Urinary bladder (tissue), 4 donors: ENCODE data around the gene CDH13. TPM values are rescaled to one million over a fixed set of nuclear protein-coding genes. Genes with fewer than 3 reads are reported as not detected.

ENCODE experiments used
- DNase-seq: peaks from one replicate; pipeline ENCODE4 v3.0.0-alpha.2; 2015; ENCODE audit errors: extremely low spot score
- H3K27ac ChIP-seq: one replicate; pipeline ENCODE4 v1.5.1; 2013; ENCODE audit warnings: low read depth, mild to moderate bottlenecking, moderate library complexity
- H3K36me3 ChIP-seq: one replicate; pipeline ENCODE4 v1.6.1; 2013; ENCODE audit warnings: mild to moderate bottlenecking, moderate library complexity; ENCODE audit not compliant: insufficient read depth
- H3K4me1 ChIP-seq: one replicate; pipeline ENCODE4 v1.6.1; 2013; ENCODE audit warnings: mild to moderate bottlenecking, moderate library complexity; ENCODE audit not compliant: insufficient read depth
- H3K4me3 ChIP-seq: one replicate; pipeline ENCODE4 v1.5.1; 2013; ENCODE audit warnings: low read depth, low read length
- WGBS: extraction: QIAGEN DNeasy Blood & Tissue Kit; methylation state at CpG from one replicate; pipeline ENCODE4 v1.1.7; 2013; 5-methylcytosine and 5-hydroxymethylcytosine counted together
- polyA plus RNA-seq: library from polyadenylated mRNA; stranded (reverse); fragments of 200-250 nt; gene quantifications from one replicate; pipeline ENCODE4 v1.2.3, GENCODE V29; 2013
- total RNA-seq: library from RNA; depleted of rRNA; stranded (reverse); fragments of >200 nt; gene quantifications from one replicate; pipeline ENCODE4 v1.2.3, GENCODE V29; 2014
- donor health status: healthy with polysubstance abuse.
- donor health status: healthy.

CDH13 gene
- total and polyA plus RNA-seq, 2 donors: 18.9 to 21.5 TPM

DNA sequence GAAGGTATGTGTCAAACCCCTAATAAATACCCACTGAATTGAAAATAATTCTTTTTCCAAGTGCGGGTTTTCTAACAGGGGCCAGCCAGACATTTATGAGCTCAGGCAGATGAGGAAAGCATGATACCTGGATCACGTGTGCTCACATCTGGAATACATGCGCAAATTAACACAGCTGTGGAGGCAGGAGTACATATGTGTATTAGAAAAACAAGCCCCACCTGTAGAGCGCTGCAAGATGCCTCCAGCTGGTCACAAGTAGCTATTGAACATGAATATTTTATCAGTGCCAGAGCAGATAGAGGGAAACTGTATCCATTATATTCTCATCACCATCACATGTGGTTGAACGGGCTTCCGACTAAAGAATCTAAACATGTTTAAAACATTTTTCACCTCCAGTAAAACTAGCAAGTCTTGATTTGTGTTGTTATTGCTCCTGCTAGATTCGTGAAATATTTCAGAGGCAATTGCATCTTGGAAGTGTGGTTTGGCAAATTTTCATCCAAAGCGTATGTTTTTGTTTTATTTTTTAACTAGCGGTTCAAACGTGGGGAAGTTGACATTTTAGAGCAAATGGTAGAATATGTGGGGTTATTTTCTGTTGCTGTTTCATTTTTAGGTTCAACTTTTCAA lies 482.8 kb downstream of the CDH13 start:
- DNase-seq: no peak
- WGBS: 56% methylated on average over 10 of the region's 10 CpGs
- no peak overlapping the region for H3K27ac ChIP-seq

DNA sequence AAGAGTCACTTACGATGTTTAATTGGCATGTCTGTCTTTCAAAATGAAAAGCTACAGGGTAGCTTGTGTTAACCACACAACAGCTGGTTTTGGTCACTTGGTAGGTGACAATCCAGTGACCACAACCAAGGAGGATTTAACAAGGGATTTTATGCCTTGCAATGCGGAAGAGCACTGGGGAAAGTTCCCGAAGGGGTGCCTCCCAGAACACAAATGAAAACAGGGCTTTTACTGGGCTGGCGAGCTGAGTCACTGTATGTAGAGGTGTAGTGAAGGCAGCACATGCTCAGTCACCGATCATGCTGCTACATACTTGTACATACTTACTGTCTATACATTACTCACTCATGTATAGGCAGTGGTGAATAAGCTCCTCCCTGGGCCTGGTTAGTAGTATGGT lies 483.5 kb downstream of the CDH13 start:
- Histone ChIP-seq H3K27ac (no peak overlapping the region), H3K36me3 (no peaks in the 10 kb centered on the region), H3K4me3 (no peak overlapping the region), H3K4me1 (no peaks in the 10 kb centered on the region)
- 52% methylated on average over 5 of the region's 5 CpGs for WGBS
- DNase-seq: no peak

More for the DNA sequence above, 482.8 kb downstream of the CDH13 start:
- Histone ChIP-seq H3K4me1 (no peaks in the 10 kb centered on the region), H3K4me3 (no peak overlapping the region), H3K36me3 (no peaks in the 10 kb centered on the region)

DNA sequence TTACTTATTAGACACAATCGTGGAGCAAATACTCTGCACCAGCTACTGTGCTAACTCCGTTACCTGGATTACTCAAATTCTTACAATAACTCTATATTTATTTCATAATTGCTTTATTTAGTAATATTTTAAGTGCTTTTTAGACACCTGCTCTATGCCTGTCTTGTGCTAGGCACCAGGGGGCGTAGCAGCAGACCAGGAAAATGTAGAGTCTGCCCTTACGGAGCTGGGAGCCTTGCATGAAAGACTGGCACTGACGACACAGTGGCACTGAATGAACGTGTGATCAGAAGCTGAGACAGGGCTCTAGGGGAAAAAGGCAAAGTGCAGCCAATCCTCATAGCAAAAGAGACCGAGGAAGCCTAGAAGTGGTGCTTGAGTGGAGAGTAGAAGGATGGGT lies 486.5 kb downstream of the CDH13 start:
- Histone ChIP-seq H3K36me3 (no peaks in the 10 kb centered on the region), H3K4me1 (no peaks in the 10 kb centered on the region), H3K27ac (no peak overlapping the region), H3K4me3 (no peak overlapping the region)
- DNase-seq: no peak
- WGBS: 29% methylated on average over 7 of the region's 7 CpGs

DNA sequence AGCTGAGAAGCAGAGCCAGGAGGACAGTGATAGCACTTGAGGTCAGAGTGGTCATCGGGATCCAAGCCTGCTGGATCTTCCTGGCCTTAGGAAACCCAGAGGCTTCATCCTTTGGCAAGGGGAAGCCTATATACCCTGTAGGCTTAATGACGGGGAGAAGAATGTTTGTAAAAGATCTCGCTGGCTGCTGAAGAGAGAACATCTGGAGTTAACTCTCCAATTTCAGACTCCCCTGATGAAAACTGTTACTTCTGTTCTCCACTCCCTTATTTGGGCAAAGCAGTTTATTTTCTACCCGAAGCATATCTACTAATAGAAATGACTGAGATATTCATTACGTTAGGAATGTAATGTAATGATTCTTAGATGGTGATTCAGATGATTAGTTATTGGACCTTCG lies 487.0 kb downstream of the CDH13 start:
- H3K36me3 ChIP-seq: no peaks in the 10 kb centered on the region
- H3K27ac ChIP-seq: no peak overlapping the region
- no peaks in the 10 kb centered on the region for H3K4me1 ChIP-seq
- no peak for DNase-seq
- no peak overlapping the region for H3K4me3 ChIP-seq
- 40% methylated on average over 6 of the region's 6 CpGs for WGBS

DNA sequence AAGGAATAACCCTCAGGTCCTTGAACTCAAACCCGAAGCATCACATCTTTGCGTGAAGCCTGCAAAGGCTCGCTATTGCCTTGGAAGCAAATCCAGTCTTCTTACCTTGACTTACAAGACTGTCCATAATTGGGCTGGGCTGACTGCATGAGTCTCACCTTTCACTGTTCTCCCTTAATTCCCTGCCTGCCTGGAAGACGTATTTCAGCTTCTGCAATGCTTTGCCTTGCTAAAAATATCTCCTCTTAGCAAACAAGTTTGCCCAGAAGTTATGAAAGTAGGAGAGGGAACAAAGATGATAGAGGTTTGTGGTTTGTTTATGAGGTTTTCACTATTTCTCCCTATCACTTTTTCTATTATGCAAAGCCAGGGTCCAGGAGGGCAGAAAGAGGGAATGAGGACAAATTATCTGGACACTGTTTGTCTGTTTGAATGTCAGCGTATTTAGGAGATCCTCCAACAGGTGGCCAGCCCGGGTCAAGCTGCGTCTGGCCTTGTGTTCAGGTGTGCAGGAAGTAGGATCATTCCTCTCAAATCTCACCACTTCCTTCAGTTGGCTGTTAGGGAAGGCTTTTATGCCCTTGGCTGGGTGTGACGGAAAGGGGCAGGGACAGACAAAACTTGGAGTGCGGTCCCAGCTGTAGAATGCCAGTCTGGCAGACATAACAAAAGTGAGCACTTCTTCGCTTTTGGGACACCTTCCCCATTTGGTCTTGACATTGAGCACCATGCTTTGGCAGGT lies 488.9 kb downstream of the CDH13 start:
- DNase-seq: no peak
- 79% methylated on average over 10 of the region's 10 CpGs for WGBS
- H3K36me3 ChIP-seq: no peaks in the 10 kb centered on the region

DNA sequence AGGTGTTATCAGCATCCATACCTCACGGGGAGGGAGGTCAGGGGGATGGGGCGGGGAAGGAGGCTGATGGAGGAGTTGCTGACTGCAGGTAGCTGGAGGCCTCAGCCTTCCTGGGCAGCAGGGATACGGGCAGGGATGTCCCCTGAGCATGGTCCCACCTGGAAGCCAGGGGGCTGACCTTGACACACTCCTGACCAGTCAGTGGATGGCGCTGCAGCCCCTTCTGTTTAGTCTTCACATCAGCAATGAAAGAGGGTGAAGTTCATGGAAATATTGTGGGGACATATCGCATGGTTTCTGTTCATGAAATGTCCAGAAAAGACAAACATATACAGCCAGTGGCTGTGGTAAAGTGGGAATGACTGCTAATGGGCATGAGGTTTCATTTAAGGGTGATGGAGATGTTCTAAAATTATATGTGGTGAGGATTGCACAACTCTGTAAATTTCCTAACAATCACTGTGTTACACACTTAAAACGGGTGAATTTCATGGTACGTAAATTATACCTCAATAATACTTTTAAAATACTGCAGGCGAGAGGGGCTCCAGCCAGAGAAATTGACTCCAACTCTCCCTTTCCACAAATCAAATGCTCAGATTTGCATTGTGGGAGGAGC lies 489.6 kb downstream of the CDH13 start:
- no peak overlapping the region for H3K4me3 ChIP-seq
- H3K27ac ChIP-seq: no peak overlapping the region
- no peaks in the 10 kb centered on the region for H3K4me1 ChIP-seq
- WGBS: 75% methylated on average over 8 of the region's 8 CpGs
- DNase-seq: no peak
- H3K36me3 ChIP-seq: no peaks in the 10 kb centered on the region

More for the DNA sequence above, 488.9 kb downstream of the CDH13 start:
- no peak overlapping the region for H3K4me3 ChIP-seq
- no peaks in the 10 kb centered on the region for H3K4me1 ChIP-seq
- no peak overlapping the region for H3K27ac ChIP-seq

DNA sequence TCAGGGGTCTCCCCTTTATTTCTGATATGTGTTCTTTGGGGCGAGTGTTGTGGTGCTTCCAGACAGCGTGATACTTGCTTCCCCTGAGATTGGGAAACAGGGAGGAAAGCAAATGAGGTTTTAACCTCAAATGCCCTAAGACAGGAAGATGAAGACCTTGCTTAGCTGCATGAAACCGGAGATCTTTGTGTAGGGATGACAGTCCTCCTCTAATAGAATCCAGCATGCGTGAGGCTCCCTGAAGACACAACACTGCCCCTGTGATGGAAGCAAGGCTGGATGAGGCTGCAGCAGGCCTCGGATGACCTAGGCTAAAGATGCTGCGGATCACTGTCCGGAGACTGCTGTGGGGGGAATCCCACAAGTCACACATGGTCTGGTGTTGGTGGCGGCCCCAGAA lies 491.0 kb downstream of the CDH13 start:
- 82% methylated on average over 8 of the region's 8 CpGs for WGBS

DNA sequence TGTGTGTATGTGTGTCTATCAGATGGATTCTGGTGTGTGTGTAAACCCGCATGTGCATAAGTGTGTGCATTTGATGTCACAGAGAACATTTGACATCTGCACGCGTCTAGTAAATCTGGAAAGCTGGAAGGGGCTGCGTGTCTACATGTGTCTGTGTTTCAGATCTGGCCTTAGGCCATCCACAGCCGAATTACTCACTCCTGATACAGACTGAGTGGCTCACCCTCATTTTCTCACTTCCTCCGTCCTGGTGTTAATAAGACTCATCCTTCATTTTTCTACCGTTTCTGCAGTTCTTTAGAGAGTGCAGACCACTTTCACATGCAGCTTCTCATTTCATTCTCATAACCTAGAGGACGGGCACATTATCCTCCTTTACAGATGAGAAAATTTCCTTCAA lies 491.6 kb downstream of the CDH13 start:
- DNase-seq: no peak
- Histone ChIP-seq H3K4me3 (no peak overlapping the region), H3K4me1 (no peaks in the 10 kb centered on the region), H3K36me3 (no peaks in the 10 kb centered on the region), H3K27ac (no peak overlapping the region)
- 47% methylated on average over 8 of the region's 8 CpGs for WGBS

More for the DNA sequence above, 491.0 kb downstream of the CDH13 start:
- H3K27ac ChIP-seq: no peak overlapping the region
- no peak overlapping the region for H3K4me3 ChIP-seq
- no peak for DNase-seq
- no peaks in the 10 kb centered on the region for H3K4me1 ChIP-seq
- no peaks in the 10 kb centered on the region for H3K36me3 ChIP-seq

DNA sequence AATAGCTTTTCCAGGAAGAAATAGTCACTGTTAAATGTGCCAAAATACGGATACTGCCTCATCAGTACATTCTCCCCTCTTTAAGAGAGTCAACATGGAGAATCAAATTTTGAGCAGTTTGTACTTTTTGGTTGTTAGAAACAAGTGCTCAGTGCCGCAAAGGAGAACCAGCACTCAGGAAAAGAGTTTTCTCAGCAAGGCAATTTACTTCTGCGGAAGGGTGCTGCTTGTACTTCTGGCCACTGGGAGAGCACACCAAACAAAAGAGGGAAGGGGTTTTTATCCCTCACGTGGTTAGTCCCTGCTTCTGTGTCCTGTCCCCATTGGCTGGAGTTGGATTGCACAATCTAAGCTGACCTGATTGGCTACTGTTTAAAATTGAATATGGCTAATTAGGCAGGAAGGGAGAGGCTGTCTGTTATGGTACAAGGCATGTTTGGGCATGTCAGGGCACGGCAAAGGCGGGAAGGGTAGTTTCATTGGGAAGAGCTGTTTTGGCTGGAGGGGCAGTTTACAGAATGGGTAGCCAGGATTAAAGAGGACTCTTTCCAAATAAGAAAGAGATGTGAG lies 499.3 kb downstream of the CDH13 start:
- H3K36me3 ChIP-seq: no peaks in the 10 kb centered on the region
- DNase-seq: no peak
- no peaks in the 10 kb centered on the region for H3K4me1 ChIP-seq
- WGBS: 88% methylated on average over 6 of the region's 6 CpGs
- H3K27ac ChIP-seq: no peak overlapping the region
- H3K4me3 ChIP-seq: no peak overlapping the region

DNA sequence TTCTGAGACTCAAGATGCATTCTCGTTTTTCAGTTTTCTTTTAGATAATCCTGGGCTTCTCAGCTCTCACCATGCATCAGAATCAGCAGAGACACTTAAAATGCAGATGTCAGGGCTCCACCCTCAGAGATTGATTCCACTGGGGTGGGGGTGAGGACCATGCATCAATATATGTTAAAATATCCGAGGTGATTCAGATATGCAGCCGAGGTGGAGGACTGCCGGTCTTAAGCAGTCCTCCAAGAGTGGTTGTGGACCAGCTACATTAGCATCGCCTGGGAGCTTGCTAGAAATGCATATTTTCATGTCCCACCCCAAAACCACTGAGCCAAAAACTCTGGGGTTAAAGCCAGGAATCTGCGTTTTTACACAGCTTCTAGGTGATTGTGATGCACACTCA lies 501.3 kb downstream of the CDH13 start:
- no peak overlapping the region for H3K4me3 ChIP-seq
- H3K4me1 ChIP-seq: no peaks in the 10 kb centered on the region
- no peaks in the 10 kb centered on the region for H3K36me3 ChIP-seq
- no peak for DNase-seq
- no peak overlapping the region for H3K27ac ChIP-seq
- WGBS: 79% methylated on average over 6 of the region's 6 CpGs

DNA sequence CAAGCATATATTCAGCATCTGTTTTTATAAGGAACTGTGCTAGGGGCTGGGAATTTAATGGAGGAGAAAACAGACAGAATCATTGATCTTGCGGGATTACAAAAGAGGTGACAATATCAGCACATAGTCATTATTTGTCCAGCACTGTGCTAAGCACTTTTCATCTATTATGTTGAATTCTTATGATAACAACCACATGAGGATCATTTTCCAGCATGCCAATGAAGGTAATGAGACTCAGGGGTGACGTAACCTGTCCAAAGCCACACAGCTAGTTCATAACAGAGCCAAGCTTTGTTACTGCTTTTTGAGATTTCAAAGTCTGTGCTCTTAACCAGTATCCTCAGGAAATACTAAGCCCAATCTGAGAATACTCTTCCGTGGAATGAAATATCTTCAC lies 503.3 kb downstream of the CDH13 start:
- H3K4me3 ChIP-seq: no peak overlapping the region
- DNase-seq: no peak
- H3K36me3 ChIP-seq: no peaks in the 10 kb centered on the region
- H3K4me1 ChIP-seq: no peaks in the 10 kb centered on the region
- no peak overlapping the region for H3K27ac ChIP-seq
- WGBS: 80% methylated on average over 3 of the region's 3 CpGs

DNA sequence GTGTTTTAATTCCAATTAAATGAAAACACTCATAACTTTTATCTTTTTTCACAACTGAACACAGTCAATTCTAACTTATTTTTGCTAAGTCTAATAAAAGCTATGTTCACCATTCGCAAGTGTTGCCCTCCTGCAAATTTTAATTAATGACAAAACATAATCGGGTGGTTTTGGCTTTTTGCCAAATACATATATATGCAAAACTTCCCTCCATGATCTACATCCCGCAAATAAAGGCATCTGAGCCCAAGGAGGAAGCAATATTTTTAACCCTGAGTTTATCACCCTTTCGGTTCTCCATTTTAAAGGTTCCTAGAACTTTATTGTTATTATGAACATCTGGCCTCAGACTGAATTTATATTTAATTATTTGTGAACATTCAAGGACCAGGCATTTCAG lies 507.9 kb downstream of the CDH13 start:
- Histone ChIP-seq H3K36me3 (no peaks in the 10 kb centered on the region), H3K27ac (no peak overlapping the region), H3K4me1 (no peaks in the 10 kb centered on the region), H3K4me3 (no peak overlapping the region)
- 58% methylated on average over 4 of the region's 4 CpGs for WGBS
- no peak for DNase-seq

DNA sequence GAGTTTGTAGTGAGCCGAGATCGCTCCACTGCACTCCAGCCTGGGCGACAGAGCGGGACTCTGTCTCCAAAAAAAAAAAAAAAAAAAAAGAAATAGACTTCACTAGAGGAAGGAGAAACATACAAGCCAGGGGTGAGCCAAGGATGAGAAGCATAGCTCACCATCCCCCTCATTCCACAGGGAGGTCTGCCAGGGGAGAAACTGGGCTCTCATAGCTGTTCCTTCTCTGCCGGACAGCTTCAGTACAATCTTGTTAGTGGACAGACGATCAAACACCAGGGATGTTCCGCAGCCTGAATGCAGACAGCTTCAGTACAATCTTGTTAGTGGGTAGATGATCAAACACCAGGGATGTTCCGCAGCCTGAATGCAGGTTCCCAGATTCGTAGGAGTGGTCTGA lies 509.6 kb downstream of the CDH13 start:
- H3K27ac ChIP-seq: no peak overlapping the region
- no peak for DNase-seq
- no peaks in the 10 kb centered on the region for H3K36me3 ChIP-seq
- H3K4me1 ChIP-seq: no peaks in the 10 kb centered on the region
- 84% methylated on average over 9 of the region's 9 CpGs for WGBS
- no peak overlapping the region for H3K4me3 ChIP-seq

DNA sequence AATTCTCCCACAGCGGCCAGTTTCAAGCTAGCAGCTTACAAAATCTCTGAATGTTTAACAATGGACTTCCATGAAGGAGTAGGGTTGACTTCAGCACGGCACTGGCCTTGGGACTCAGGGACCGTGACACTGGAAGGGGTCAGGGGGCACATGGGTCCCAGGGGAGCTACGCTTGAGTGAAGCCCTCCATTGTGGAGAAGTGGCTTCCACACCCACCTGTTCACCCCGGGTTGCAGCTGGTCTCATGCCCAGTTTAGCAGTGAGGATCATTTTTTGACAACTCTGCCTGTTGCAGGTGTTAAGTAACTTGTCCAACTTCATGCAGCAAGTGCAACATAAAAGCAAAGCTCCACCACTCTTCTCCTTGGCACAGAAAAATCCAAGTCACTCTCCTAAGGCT lies 510.2 kb downstream of the CDH13 start:
- WGBS: 85% methylated on average over 5 of the region's 5 CpGs
- Histone ChIP-seq H3K4me3 (no peak overlapping the region), H3K36me3 (no peaks in the 10 kb centered on the region), H3K4me1 (no peaks in the 10 kb centered on the region), H3K27ac (no peak overlapping the region)
- DNase-seq: no peak
